Measurements from ENCODE around the gene ZNF445.
"Not testable (repeated sequence)": the region's sequence is repeated elsewhere in the genome, so short reads cannot be mapped to it uniquely, and the experiment has no call there.

The ZNF445 gene

DNA sequence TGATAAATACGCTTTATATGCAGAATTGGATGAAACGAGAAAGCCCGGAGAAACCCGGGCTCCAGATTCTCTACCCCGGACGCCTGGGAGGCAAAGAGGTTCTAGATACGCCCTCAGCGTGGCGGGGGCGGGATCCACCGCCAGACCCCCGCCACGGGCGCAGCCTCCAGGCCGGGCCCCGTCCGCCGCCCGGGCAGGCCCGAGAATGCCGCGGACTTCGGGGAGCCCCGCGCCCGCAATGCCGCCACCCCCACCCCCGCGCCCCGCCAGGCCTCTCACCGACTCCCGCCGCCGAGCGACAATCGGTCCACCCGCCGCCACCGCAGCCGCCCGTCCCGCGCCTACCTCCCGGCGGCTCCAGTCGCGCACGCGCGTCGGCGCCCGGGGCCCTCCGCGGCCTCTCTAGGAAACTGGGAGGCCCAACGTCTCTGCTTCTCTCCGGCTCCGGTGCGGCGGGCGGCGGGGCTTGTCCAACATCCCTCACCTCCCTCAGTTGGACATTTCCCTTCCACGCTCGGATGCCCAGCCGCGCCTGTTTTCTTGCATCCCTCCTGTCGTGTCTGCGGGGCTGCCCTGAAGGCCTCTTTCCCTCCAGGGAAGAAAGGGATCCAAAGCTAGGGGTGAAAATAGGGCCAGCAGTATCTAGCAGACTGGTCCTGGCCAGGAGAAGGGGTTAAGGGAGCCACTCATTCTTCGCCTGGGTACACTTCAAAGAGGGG is at the start of gene ZNF445:
ZNF445 (minus strand) TSS at position 359 of the 719 bp plus-strand sequence. CDS start 22,121 bp downstream, outside the sequence.
- peak; percentile 63 for DNase-seq (ENCODE audit: low read depth)

DNA sequence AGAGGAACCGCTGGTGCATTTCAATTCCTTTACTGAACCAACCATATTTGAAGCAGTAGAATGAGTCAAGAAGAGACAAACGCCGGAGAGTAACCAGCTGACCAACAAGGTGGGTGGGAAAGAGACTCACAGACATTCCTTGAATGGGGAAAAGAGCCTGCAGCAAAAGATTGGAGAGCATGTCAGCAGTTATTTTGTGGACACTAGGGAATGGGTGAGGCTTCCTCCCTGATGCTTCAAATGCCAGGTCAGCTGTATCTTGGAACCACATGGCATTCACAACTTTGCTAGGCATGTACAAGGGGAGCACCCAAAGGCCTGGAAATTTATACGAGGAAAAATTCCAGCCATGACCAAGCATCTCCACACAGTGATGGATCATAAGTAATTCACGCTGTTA is 47.6 kb upstream of the ZNF445 start:
- DNase-seq (ENCODE audit: low read depth), result no peak

DNA sequence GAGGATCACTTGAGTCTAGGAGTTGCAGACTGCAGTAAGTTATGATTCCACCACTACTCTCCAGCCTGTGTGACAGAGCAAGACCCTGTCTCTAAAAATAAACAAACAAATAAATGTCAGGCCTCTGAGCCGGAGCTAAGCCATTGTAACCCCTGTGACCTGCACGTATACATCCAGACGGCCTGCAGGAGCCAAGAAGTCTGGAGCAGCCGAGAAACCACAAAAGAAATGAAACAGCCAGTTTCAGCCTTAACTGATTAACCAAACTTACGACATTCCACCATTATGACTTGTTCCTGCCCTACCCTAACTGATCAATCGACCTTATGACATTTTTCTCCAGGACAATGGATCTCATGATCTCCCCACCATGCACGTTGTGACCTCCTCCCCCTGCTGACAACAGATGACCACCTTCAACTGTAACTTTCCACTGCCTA is 45.0 kb upstream of the ZNF445 start:
- no peak for DNase-seq (ENCODE audit: low read depth)

DNA sequence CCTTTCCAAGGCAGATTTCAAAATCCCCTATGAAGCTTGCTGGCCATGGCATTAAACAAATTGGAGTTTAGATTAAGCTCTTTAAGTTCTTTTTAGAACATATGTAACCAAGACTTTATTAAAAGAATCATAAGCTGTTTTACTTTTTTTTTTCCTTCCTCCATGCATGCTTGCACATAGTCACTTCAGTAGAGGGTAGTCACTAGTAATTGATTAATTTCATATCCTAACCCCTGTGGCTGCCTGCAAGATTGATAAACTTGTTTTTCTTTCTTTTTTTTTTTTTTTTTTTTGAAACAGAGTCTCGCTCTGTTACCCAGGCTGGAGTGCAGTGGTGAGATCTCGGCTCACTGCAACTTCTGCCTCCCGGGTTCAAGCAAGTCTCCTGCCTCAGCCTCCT is 44.3 kb upstream of the ZNF445 start:
- no peak for DNase-seq (ENCODE audit: low read depth)

DNA sequence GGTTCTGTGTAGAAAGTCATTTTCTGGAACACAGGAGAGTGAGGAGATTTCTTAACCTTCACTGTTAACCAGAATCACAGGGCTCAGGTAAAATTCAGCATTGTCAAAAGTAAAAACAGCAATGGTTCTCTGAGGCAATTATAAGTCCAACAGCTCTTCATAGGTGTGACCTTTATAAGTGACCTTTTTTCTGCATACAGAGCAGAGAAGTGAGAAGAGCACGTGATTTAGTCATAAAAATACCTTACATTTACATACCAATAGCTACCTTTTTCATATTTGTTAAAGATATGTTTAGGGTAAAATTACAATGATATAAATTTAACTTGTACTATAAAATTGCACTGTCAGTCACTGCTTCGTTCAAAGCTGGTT is 41.3 kb upstream of the ZNF445 start:
- no peak for DNase-seq (ENCODE audit: low read depth)

DNA sequence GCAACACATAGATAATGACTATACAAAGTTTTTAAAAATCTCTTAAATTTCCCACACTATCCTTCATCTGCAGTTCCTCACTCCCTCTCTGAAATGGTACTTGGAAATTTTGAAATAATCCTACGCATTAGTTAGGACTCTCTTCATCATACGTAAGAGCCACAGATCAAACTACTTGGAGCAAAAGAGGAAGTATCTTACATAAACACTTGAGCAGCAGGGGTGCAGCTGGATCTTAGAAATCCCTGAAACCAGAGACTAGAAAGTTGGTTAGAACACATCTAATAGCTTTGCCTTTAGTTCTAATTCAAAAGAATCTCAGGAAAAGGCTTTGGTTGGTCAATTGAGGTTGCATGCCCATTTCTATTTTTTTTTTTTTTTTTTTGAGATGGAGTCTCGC is 38.8 kb upstream of the ZNF445 start:
- no peak for DNase-seq (ENCODE audit: low read depth)

DNA sequence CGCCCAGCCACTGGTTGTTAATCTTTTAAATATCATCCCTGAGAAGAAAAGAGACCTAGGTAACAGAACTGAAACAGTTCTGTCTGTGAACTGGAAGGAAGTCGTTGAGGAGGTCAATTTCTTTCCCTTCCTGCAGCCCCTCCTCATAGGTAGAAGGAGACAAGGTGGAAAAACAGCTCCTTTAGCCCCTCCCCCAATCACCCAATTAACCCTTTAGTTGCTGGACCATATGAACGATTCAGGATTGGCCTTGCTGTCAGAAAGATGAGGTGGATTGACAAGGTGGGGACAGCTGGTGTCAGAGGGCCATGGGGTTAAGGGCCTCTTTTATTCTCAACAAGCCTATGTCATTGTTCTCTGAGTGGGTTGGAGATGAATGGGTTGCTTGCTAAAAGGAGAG is 36.0 kb upstream of the ZNF445 start:
- no peak for DNase-seq (ENCODE audit: low read depth)

DNA sequence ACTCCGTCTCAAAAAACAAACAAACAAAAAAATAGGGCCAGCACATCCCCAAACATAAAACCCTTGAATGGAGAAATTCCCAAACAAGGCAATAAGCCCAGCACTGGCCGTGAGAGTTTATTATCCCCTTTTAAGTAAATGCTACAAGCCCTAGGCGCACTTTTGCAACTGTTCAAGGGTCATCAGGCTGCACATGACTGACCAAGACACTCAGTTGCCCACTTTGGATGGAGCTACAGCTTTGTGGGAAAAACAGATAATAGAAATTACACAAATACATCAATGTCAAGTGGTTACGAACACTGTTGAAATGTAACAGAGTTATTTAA is 33.7 kb upstream of the ZNF445 start:
- DNase-seq (ENCODE audit: low read depth), result no peak

DNA sequence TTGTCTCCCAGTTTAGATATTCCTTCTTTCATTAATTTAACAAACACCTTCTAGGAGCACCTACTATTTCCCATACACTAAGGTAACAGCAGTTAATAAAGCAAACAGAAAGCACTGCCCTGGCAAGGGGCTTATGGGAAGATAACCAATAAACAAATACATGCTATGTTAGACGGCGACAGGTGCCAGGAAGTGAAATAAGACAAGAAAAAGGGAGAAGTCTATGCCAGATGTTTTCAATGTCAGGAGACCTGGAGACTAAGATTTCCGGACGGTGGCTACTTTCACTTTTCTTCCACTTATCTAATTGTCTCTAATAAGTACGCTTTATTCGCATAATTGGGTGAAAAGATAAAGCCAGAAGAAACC is 32.5 kb upstream of the ZNF445 start:
- DNase-seq (ENCODE audit: low read depth), result no peak

DNA sequence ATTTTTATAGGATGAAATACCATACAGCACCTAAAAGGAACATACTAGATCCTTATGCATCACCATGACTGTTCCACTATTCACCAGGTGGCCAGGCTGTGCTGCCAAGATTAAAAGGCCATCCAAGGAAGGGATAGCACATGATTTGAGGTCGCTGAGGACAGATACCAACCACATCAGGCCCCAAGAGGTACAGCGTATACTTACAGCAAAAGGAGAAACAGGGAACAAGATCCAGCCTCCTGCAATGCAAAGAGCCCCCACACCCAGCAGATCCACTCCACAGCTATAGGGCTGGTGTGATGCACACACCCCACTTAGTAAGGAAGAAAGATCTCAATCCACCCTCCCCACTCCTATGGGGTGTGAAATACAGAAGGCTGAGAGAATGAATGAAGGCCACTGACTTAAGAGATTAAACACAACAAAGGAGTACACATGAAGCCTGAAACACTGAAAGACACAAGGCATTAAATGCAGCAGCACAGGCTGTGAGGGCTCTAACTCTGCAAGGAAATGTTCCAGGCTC is 32.0 kb upstream of the ZNF445 start:
- DNase-seq (ENCODE audit: low read depth), result no peak

DNA sequence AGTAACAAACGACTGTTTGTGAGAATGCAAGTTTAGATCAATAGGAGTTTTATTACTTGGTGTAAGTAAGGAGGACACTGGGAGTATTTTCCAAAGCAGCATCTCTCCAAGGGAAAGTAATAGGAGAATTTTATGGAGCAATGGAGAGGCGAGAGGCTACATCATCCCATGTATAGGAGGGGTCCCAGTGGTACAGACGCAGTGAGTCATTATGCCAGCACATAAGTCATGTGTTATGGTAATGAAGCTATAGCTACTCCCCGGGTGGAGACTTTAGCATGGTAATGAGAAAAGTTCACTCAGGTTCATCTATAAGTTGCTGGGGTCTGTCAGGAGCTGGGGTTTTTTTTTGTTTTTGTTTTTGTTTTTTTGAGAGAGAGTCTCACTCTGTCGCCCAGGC is 29.5 kb upstream of the ZNF445 start:
- no peak for DNase-seq (ENCODE audit: low read depth)

DNA sequence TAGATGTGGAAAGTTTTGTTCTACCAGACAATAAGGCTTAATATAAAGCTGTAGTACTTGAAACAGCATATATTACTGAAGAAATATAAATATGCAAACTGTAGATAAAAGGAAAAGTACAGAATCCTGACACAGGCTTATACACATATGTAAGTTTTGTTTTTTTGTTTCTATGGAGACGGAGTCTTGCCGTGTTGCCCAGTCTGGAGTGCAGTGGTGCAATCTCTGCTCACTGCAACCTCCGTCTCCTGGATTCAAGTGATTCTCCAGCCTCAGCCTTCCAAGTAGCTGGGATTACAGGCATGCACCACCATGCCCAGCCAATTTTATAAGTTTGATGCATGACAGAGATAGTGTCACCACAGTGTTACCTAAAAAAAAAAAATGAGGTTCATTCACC is 29.1 kb upstream of the ZNF445 start:
- DNase-seq (ENCODE audit: low read depth), result no peak

DNA sequence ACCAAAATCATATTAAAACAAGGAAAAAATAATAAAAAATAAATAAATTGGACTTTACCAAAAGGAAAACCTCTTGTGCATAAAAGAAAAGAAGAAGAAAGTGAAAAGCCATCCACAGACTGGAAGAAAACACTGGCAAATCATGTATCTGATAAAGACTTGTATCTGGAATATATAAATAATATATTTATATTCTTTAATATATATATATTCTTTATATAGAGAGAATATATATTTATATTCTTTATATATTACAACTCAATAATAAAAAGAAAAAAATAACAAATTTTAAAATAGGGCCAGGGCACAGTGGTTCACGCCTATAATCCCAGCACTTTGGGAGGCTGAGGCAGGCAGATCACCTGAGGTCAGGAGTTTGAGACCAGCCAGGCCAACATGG is 27.1 kb upstream of the ZNF445 start:
- DNase-seq (ENCODE audit: low read depth), result no peak

DNA sequence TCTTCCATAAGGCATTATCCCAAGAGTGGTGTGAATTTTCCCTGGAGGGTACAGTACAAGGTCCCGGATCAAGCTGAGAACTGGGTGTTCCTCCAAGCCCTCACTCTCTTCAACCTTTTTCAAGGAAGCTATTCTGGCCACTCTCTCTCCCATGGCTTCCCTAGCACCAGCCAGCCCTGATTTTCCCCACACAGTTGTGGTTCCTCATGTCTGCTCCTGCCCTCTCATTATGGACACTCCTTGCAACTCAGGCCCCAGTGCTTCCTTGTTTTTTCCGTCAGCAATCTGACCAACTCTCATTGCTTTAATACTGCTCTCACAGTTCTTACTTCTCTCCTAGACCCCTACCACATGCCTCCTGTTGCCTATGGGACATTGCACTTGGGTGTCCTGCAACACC is 25.7 kb upstream of the ZNF445 start:
- DNase-seq (ENCODE audit: low read depth), result not testable (repeated sequence)

DNA sequence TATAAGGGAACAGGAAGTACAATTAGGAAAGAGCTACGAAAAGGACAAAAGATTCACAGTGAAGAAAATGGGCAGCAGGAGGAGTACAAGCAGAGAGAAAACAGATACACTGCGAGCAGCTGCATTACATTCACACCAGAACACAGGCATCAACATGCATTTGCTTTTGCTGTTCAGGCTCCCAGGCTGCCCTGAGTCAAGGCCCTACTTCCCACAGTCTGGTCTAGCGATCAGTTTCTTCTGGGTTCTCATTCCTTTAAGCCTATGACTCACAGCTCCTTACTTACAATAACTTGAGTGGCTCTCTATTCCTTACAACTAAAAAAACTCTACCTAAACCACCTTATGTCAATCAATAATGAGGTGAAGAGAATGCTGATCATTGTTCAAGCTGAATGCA is 24.5 kb upstream of the ZNF445 start:
- DNase-seq (ENCODE audit: low read depth), result no peak

DNA sequence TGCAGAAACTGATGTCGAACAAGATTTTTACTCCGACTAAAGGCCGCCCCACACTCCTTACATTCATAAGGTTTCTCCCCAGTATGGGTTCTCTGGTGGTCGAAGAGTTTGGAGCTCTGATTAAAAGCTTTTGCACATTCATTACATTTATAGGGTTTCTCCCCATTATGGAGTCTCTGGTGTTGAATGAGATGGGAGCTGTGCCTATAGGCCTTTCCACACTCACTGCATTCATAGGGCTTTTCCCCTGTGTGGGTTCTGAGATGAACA is 22.4 kb upstream of the ZNF445 start:
- not testable (repeated sequence) for DNase-seq (ENCODE audit: low read depth)

DNA sequence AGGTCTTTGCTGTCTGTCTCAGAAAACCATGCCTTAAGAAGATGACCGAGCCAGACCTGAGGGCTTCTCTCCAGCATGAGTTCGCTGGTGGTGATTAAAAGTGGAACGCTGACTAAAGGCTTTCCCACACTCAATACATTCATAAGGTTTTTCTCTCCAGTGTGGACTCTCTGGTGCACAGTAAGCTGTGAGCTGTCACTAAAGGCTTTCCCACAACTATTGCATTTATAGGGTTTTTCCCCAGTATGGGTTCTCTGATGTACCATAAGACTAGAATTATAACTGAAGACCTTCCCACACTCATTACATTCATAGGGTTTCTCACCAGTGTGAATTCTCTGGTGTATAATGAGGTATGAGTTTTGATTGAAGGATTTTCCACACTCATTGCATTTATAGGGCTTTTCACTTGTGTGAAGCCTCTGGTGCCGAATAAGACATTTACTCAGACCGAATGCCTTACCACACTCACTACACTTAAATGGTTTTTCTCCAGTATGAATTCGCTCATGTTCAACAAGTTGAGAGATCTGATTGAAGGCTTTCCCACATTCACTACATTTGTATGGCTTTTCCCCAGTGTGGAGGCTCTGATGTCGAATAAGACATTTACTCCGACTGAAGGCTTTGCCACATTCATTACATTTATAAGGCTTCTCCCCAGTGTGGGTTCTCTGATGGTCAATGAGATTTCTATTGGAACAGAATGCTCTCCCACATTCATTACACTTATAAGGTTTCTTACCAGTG is 21.9 kb upstream of the ZNF445 start:
- no peak for DNase-seq (ENCODE audit: low read depth)

DNA sequence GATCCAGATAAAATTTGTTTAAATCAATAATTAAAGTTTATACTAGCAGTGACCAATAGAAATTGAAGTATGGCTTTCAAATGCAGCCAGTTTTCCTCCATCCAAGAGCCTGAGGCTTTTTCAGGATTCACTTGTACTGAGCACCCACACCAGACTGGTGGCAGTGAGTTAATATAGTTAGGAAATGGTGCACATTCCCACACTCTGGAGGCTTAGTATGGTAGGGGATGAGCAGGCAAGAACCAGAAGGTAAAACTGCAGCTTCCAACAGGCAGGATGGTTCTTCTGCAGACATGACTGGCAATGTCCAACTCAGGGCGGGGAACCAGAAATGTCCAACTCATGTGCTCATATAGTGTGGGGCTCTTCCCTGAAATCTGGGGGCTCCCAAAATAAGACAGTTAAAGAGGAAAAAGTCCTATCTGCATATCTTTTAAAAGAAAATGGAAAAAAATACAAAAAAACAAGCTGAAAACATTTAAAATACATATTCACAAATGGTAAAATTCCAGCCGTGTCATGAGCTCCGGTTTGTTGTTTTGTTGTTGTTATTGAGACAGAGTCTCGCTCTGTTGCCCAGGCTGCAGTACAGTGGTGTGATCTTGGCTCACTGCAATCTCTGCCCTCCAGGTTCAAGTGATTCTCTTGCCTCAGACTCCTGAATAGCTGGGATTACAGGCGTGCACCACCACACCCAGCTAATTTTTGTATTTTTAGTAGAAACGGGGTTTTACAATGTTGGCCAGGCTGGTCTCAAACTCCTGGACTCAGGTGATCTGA is 18.4 kb upstream of the ZNF445 start:
- DNase-seq (ENCODE audit: low read depth), result no peak

DNA sequence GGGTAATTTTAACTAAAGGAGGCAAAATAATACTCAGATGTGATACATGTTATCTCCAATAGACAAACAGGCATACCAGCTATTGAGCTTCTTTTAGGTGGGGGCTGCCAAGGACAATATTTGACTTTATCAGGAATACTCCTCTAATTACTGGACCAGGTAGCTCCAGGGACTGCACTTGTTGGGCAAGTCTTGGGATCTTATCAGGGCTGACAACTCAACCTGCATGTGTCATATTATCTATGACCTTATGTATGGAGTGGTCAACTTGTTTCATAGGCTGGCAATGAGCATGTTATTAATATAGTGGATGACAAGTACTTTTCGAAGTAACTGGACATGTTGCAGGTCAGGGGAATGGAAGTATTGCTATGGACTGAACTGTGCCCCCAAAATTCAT is 15.0 kb upstream of the ZNF445 start:
- DNase-seq (ENCODE audit: low read depth), result no peak

DNA sequence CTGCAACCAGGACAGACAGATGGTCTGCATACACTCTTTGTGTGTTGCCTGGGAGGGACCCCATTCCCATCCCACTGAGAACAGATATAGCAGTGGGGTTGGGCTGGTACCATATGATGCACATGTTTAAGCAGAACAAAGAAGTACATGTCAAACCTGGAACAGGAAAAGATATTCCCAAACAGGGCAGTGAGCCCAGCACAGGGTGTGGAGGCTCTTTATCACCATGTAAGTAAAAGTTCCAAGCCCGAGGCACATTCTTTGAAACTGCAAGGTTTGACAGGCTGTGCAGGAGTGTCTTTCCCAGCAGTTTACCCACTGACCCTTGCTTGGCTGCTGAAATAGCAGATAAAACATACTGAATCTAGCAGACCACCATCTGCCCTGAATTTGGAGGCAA is 5.3 kb upstream of the ZNF445 start:
- DNase-seq (ENCODE audit: low read depth), result no peak

DNA sequence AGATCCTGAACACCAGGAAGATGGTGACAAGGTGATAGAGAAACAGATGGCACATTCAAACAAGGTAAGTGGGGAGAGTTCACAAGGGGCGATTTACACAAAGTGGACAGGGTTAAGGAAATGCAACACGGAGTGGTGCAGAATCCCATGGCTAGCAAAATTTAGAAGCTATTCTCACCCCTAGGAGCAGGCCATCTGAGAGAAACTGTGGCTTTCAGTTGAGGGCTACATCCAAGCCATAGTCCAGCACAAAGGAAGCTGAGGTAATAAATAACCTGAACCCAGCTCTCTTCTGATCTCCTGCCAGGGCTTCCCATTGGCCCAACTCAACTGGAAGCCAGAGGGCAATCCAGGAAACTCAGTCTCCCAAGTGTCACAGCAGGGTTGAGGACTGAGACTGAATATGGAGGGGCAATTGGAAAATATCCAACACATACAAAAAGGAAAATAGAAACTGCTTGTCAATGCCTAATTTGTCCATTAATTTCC is 1.2 kb upstream of the ZNF445 start:
- no peak for DNase-seq (ENCODE audit: low read depth)

DNA sequence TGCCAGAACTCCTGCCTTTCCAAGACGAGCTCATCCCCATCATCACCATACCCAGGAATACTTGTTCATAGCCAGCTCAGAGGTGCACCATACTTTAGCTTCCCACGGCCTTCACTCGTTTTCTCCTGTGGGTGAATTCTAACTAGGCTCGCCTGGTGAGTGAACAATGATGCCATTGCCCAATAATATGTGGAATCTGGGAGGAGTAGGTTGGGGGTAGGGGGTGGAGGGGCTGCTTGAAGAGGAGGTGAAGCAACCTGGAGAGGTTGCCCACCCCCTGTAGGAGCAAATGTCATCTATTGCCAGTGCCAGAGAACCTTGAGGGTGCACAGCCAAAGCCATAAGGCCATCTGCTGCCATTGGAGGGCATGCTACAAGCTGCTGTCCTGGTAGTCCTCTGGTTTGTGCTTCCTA is 592 bp upstream of the ZNF445 start:
- no peak for DNase-seq (ENCODE audit: low read depth)

DNA sequence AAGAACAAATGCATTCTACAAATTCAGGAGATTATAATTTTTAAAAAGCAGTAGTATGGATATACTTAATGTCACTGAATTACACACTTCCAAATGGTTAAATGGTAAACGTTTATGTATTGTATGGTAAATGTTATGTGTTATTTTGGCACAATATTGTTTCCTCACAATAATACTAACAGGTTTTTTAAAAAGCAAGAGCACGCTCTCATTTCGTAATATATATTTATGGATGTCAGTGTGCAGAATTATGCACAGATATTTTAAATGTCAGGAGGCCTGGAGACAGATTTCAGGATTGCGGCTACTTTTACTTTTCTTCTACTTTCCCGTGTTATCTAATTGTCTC is 533 bp downstream of the ZNF445 start:
- DNase-seq (ENCODE audit: low read depth), result no peak

Measured in CMK (cell line).